Subcutaneous adipose tissue (tissue), 4 donors: ENCODE measurements around the gene INPP4B. TPM values are rescaled to one million over a fixed set of nuclear protein-coding genes. Genes with fewer than 3 reads are reported as not detected.

ENCODE experiments used
- CTCF ChIP-seq: fragments of 450-650 bp; IDR thresholded peaks from one replicate; pipeline ENCODE4 v1.5.1; 2016; ENCODE audit warnings: low read depth, mild to moderate bottlenecking, control low read depth, antibody characterized with exemption, moderate library complexity
- total RNA-seq, 4 donors: library from RNA; depleted of rRNA; stranded (reverse); fragments of >200 nt; gene quantifications; one replicate each; pipeline ENCODE4 v1.1.0, GENCODE V29; 2016

Gene INPP4B
- total RNA-seq, 4 donors from 2014 or later = 14.3 to 28.1 (median 24.6) TPM

GRCh38 chr4:142701017-142701416 is 145.1 kb downstream of the INPP4B start:
- TF ChIP-seq CTCF = no peak

GRCh38 chr4:142700531-142700930 is 145.6 kb downstream of the INPP4B start:
- no peak for TF ChIP-seq CTCF

- no peak for TF ChIP-seq CTCF
These were observed 147.5 kb downstream of the INPP4B start for GRCh38 chr4:142698552-142698951.

GRCh38 chr4:142697928-142698327 is 148.2 kb downstream of the INPP4B start:
- no peak for TF ChIP-seq CTCF

- TF ChIP-seq CTCF = no peak
These were observed 148.8 kb downstream of the INPP4B start for GRCh38 chr4:142697320-142697719.

GRCh38 chr4:142696334-142697122 is 149.6 kb downstream of the INPP4B start:
- no peak for TF ChIP-seq CTCF

- no peak for TF ChIP-seq CTCF
These were observed 155.5 kb downstream of the INPP4B start for GRCh38 chr4:142690406-142691163.
